Kidney glomerular epithelial cell (primary cell): Measurements from ENCODE around the gene TMOD1.

ENCODE experiments used
- DNase-seq: peaks from one replicate; lab custom pipeline; 2025; lab: John Stamatoyannopoulos, UW

TMOD1 gene

GRCh38 chr9:97517331-97518089 is 16.0 kb downstream of the TMOD1 start:
- DNase-seq, result no peak

DNA sequence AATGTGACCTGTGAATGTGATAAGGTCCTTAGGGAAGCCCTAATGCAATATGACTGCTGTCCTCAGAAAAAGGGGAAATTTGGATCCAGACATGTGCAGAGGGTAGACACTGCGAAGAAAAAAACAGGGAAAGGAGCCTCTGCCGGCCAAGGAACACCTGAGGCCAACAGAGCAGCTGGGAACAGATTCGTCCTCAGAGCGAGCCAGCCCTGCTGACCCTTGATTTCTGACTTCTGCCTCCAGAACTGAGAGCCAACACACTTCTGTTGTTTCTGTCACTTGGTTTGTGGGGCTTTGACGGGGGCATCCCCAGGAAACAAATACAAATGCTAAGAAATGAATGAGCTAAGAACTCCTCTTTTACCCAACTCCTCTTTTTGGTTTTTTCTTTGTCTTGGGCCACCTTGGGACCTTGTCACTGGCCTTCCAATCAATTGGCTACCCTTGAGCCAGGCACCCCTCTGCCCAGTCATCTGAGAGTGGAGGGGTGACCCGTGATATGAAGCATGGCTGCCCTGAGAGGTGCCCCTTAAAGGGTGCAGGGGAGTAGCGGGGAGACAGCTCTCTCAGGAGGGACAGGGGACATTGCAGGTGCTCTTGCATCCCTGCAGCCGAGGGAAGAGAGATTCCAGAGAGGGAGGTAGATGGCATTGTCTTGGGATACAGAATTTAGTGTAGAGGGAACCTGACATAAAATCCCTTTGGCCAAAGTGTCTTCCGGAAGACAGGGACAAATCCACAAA is 16.9 kb downstream of the TMOD1 start:
- DNase-seq, result no peak

GRCh38 chr9:97518909-97519307 is 17.4 kb downstream of the TMOD1 start:
- DNase-seq, result peak; percentile 72

- no peak for DNase-seq
These were observed 18.0 kb downstream of the TMOD1 start for GRCh38 chr9:97519441-97519970.

DNA sequence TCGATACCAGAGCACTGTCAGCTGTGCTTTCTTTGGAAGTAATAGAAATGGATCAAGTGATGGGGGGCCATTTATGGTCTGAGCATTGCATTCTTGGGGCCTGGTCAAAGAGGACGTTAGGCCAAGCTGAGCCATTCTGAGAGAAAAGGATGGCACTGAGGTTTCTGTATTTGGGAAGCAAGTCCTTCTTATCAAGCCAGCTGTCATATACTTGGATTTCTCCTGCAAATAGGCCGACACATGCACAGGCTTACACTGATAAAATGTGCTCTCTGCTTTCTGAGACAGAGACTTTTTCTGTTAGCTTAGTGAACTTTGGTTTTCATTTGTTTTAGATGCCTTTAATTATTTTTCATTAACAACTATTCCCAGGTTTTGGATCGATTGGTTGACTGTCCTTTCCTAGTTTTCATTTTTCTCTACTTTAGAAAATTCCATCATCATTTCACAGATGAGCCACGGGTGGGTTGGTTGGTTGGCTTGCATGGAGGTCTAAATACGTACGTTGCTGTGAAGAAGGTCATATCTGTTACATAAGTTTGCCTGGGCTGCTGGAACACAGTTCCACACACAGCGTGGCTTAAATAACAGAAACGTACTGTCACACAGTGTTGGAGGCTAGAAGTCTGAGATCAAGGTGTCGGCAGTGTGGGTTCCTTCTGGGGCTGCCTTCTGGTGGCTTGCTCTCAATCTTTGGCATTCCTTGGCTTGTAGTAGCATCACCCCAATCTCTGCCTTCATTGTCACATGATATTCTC is 20.3 kb downstream of the TMOD1 start:
- DNase-seq, result no peak

GRCh38 chr9:97524424-97524823 is 23.0 kb downstream of the TMOD1 start:
- no peak for DNase-seq

DNA sequence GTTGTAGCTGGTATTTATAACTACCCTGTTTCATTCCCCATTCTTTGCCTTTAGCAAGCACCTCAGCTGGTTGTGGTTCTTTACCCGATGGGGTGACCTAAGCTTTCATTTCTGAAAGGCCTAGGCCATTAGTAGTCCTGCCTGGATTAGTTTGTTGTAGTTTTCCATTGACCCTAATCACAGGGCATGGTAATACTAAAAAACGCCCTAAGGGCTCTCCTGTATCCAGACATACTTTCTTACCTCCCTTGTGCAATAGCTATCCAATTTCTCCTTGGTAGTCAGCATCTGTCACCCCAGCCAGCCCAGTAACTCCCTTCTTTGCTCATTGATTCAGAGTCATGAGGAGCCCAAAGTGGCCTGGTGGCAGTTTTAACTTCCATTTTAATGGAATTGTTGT is 24.0 kb downstream of the TMOD1 start:
- no peak for DNase-seq

DNA sequence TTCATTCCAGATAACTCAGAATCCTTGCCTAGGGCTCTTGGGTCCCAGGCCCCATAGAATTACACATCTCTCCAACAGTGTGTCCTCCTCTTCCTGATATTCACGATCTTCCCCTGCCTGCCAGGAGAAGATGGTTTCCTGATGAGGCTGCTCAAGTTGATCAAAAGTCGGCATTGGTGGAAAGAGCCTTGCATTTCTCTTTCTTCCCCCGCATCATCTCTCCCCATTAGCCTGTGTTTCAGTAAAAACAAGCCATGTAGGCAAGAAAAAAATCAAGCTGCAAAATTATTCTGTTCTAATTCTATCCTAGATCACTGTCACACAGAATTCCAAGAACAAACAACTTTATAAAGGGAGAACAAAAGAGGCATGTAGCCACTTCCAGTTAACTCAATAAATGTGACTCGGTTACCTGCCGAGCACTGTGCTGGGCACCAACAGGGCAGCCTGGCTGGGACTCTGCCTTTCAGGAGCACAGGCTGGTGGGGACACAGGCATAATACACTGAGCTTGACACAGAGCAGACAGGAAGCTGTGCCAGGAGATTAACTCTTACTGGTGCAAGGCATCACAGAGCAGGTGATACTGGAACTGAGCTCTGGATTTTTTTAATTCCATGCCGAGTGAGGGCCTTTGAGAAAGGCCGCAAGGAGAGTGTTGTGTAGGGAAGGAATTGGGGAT is 25.6 kb downstream of the TMOD1 start:
- DNase-seq, result no peak

DNA sequence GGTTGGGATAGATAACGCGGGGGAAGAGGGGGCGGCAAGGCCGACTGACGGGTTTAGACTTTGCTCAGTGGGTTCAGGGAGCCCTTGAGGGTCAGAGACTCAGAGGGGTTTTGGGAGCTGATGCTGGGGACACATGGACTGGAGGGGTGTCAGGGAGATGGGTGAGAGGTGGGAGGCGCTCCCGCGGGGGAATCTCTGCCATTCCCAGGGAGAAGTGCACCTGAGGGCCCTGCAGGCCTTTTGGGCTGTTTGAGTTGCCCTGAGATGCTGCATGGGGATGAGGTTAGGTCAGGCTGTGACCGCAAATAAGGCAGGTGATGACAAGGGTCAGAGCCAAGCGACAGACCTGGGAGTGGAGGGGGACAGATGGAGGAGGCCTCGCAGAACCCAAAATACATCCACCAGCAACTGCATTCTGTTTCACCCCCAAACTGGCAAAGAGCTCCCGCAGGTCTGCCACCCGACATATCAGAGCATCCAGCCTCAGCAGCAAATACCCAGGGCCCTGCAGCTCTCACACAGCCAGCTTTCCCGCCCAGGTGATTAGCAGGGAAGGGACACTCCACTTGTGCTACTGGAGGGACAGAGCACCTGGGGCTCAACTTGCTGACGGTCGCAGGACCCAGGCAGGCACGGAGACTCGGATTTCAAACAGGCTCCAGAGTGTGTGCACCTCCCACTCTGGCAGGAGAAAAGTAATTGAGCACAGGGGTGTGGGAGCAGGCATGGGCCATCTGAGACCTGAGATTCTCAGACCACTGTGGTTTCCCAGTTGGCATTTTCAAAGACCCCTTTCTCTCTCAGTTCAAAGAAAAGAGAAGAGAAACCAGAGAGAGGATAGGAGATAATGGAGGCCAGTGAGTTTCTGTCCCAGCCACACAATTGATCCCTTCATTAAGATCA is 26.4 kb downstream of the TMOD1 start:
- no peak for DNase-seq

DNA sequence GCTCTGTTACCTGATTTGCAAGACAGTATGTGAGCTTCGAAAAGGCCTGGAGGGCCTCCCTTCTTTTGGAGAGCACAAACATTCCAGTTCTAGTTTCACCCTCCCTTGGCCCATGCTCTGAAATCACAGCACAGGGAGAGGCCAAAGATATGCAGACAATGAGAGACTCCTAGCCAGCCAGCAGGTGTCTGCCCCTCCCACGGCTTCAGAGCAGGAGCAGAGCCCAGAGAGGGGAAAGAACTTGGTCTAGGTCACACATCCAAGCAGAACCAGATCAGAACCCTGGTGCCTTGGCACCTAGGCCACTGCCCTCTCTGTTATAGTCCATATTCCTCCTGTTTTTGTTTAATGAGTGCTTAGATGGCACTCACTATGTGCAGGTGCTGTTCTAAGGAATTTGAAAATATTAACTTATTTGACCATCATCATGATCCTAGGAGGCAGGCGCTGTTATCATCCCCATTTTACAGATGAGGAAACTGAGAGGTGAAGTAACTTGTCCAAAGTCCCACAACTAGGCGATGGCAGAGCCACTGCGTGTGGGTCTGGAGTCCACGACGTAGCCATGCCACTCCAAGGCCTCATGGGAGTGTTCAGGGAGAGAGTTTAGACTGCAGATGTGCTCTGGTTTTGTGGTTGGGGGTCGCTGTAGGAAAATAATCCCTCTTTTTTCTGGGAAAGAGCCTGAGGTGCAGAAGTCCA is 27.2 kb downstream of the TMOD1 start:
- DNase-seq, result no peak

- no peak for DNase-seq
These were observed 28.1 kb downstream of the TMOD1 start for GRCh38 chr9:97529363-97530076.

- DNase-seq, result no peak
These were observed 30.5 kb downstream of the TMOD1 start for GRCh38 chr9:97531888-97532376.

DNA sequence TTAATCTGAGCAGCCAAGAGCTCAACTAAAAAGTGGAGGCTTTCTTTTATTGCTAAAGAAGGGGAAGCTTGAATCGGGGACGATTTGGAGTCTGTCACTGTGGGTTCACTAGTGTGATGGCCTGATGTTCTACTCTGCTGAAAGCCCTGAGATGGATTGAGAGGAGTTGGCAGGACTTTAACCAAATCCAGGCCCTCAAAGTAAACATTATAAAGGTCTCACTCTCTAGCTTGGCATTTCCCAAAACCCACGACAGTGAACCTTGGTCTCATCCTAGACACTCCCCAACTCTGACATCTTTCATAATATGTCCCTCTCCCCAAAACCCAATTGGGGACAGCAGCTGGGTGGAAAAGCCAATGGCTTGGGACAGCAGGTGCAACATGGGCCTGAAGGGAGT is 32.7 kb downstream of the TMOD1 start:
- DNase-seq, result no peak

DNA sequence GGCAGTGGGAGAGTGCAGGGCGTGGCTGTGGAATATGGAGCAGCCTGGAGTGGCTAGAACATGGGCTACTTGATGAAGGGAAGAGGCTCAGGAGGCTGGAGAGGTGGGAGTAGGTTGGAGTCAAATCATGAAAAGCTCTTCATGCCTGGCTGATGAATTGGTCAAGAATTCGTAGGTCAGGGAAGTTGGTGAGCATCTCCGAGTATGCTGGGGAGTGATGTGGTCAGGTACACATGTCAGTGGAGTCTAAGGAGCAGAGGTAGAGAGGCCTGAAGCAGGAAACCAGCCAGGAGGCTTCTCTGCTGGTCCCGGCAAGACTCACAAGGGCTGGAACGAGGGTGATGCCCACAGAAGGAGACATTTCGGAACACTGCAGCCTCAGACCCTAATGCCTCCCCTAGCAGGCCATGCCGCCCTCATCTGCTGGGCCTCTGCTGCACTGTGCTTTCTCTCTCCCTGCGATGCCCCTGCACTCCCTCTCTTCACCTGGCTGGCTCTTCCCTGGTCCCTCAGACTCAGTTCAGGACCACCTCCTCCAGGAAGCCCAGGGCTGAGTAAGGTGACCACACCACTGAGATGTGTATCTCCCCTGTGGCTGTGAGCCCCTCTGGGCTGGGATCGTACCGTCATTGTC is 33.6 kb downstream of the TMOD1 start:
- no peak for DNase-seq

DNA sequence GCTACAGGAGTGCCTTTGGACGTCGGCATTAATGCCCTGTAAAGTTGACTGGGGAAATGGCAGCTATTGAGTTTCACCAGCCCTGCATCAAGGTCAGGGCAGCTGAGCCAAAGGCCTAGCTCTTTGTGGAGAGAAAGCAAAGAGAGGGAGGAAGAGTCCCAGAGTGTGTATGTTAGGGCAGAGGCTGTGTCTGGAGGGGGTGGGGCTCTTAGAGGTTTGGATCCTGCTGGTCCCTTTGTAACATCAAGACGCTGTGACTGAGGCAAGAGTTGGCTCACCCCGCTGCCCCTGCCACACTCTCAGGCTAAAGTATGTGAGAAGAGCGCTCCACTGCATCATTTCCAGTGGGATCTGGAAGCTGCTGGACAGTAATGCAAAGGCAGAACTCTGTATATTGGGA is 34.3 kb downstream of the TMOD1 start:
- DNase-seq, result no peak

DNA sequence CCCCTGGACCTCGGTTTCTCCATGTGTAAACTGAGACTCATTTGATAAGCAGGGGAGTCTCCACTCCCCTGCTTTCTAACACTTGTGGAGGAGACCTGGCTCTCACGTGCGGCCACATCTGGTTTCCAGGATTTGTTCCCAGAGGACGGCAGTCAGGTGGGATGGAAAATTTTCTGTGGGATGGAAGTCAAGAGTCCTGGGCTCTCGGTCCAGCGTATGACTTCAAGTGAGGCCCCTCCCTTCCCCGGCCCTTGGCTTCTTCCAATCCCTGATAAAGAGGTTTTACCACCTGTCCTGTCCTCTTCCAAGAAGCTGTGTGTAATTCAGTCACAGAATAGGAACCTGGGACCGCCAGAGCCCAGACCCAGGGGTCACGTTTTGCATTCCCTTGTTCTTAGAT is 35.0 kb downstream of the TMOD1 start:
- DNase-seq, result no peak

DNA sequence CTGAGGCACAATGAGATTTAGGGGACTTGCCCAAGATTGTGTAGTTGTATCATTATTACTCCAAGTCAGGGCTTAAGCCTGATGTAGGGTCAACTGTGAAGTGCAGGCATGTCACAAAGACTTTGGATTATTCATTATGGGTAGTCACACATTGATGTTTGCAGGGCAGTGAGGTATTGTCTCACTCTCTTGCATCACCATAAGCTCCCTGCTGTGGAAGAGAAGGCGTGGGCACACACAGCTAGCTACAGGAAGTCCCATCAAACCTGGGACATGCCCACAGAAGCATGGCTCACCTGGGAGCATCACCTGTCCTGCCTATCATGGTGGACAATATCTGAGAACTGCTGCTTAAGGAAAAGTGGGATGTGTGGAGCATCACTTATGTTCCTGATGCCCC is 42.1 kb downstream of the TMOD1 start:
- no peak for DNase-seq

DNA sequence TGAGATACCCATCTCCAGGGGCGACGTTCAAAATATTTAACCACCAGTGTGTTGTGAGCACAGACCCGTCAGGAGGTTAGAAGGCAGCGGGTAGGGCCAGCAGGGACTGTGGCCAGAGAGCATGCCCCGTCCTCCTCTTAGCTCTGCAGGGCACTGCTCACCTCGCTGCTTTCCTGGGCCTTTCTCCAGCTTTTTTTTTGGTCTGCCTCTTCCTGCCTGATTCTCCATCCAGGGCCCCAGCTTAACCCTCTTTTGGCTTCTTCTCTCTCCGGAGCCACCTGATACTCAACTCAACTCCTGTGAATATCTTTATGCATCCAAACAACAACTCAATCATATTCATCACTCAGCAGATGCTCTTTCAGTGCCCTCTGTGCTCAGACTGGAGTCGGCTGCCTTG is 44.0 kb downstream of the TMOD1 start:
- no peak for DNase-seq
